ENCODE data around the gene SPATA31E1. TPM values are rescaled to one million over a fixed set of nuclear protein-coding genes. Genes with fewer than 3 reads are reported as not detected.

The SPATA31E1 gene
- total and polyA plus RNA-seq, 9 of the 15 experiments (the other 6 are each of a cell fraction or from before 2014, with no cell fraction given) = not detected

GRCh38 chr9:87892956-87893355 is 10.3 kb downstream of the SPATA31E1 start:
- Histone ChIP-seq H3K79me2 (ENCODE audit: control insufficient read depth, insufficient read depth, low read length) (no peaks in the 10 kb centered on the region), H3K4me1 (replicated peaks in 1 of 2; ENCODE audit: control insufficient read depth in 2 of 2, insufficient read depth in 2 of 2, low read length in 2 of 2) (no peaks in the 10 kb centered on the region), H3K4me3 (no peak overlapping the region), H2AFZ (ENCODE audit: low read depth, low read length) (no peak overlapping the region), H3K4me2 (ENCODE audit: insufficient read depth, low read length) (no peak overlapping the region), H3K27me3 (ENCODE audit: control insufficient read depth in 2 of 2, insufficient read depth in 2 of 2, low read length in 2 of 2) (peaks cover 0 to 15% of the 10 kb centered on the region in 2 experiments; a peak in 2 of 5 replicates), H3K9ac (ENCODE audit: insufficient read depth in 1 of 2, low read depth in 2 of 2, low read length in 2 of 2) (no peak overlapping the region), H3K36me3 (ENCODE audit: control insufficient read depth, insufficient read depth, low read length) (no peaks in the 10 kb centered on the region), H3K27ac (ENCODE audit: extremely low read depth, low read depth, low read length) (no peak overlapping the region), H3K9me3 (replicated peaks; ENCODE audit: control insufficient read depth, insufficient read depth, low read depth, low read length) (no peaks in the 10 kb centered on the region), H3K9me1 (ENCODE audit: control insufficient read depth, insufficient read depth, low read length) (no peaks in the 10 kb centered on the region), H4K20me1 (replicated peaks; ENCODE audit: control insufficient read depth, insufficient read depth, low read length) (no peaks in the 10 kb centered on the region)
- intact Hi-C loops (cut with micrococcal nuclease) (no loop called here), in situ Hi-C loops (cut with MboI) (no loop called here)
- DNase-seq (ENCODE audit: extremely low read depth in 1 of 4, low spot score in 3 of 4) (no peak), ATAC-seq (no peak), FAIRE-seq (no peak)
- CTCF ChIA-PET (ENCODE audit: low intra/inter-chr PET ratio) = no interaction called here
- TF ChIP-seq PHB2 (IDR thresholded peaks at IDR 0.05; ENCODE audit: low read depth) (no peak), EHMT2 (IDR thresholded peaks at IDR 0.05) (no peak), U2AF1 (optimal IDR thresholded peaks at IDR 0.05; ENCODE audit: low read depth, low read length) (no peak), MAFG (tag; conservative IDR thresholded peaks at IDR 0.05) (0 out of 2 replicates have a peak, but pooled peaks have one; percentile 7)
- no TSS peak for BruUV-seq (replicated peaks)
- WGBS (ENCODE audit: insufficient coverage, low coverage, missing lambda C conversion rate) = 0% methylated on average over 3 of the region's 4 CpGs
- POLR2A ChIA-PET = no interaction called here

- Histone ChIP-seq H4K20me1 (replicated peaks; ENCODE audit: control insufficient read depth, insufficient read depth, low read length) (no peaks in the 10 kb centered on the region), H3K27ac (ENCODE audit: extremely low read depth, low read depth, low read length) (no peak overlapping the region), H3K27me3 (ENCODE audit: control insufficient read depth in 2 of 2, insufficient read depth in 2 of 2, low read length in 2 of 2) (peaks cover 0 to 4% of the 10 kb centered on the region in 2 experiments; a peak in 1 of 5 replicates), H3K9ac (ENCODE audit: insufficient read depth in 1 of 2, low read depth in 2 of 2, low read length in 2 of 2) (no peak overlapping the region), H3K36me3 (ENCODE audit: control insufficient read depth, insufficient read depth, low read length) (no peaks in the 10 kb centered on the region), H2AFZ (ENCODE audit: low read depth, low read length) (no peak overlapping the region), H3K9me3 (replicated peaks; ENCODE audit: control insufficient read depth, insufficient read depth, low read depth, low read length) (no peaks in the 10 kb centered on the region), H3K9me1 (ENCODE audit: control insufficient read depth, insufficient read depth, low read length) (no peaks in the 10 kb centered on the region), H3K4me2 (ENCODE audit: insufficient read depth, low read length) (no peak overlapping the region), H3K4me1 (replicated peaks in 1 of 2; ENCODE audit: control insufficient read depth in 2 of 2, insufficient read depth in 2 of 2, low read length in 2 of 2) (no peaks in the 10 kb centered on the region), H3K79me2 (ENCODE audit: control insufficient read depth, insufficient read depth, low read length) (no peaks in the 10 kb centered on the region), H3K4me3 (no peak overlapping the region)
- intact Hi-C loops (cut with micrococcal nuclease) = no loop called here
- ChIA-PET POLR2A (no interaction called here), CTCF (ENCODE audit: low intra/inter-chr PET ratio) (no interaction called here)
- ATAC-seq (peak; percentile 54; the same call in 1 of the 3 replicates), DNase-seq (ENCODE audit: extremely low read depth in 1 of 4, low spot score in 3 of 4) (no peak), FAIRE-seq (no peak)
- 0% methylated on average over 3 of the region's 4 CpGs for WGBS (ENCODE audit: insufficient coverage, low coverage, missing lambda C conversion rate)
- no TSS peak for BruUV-seq (replicated peaks)
- in situ Hi-C loops (cut with MboI) = no loop called here
- no peak for TF ChIP-seq ELF1 (tag; IDR thresholded peaks at IDR 0.05)
- TF ChIP-seq NFIC (IDR thresholded peaks at IDR 0.05) = no peak
- TF ChIP-seq TBL1XR1 (IDR thresholded peaks at IDR 0.05; ENCODE audit: low read length in 2 of 2) = no peak
- TF ChIP-seq SIX5 (IDR thresholded peaks at IDR 0.05; ENCODE audit: borderline replicate concordance in 1 of 2, insufficient read depth in 1 of 2, low read depth in 1 of 2, low read length in 2 of 2) = no peak
- TF ChIP-seq CTCF (IDR thresholded peaks at IDR 0.05 in 2 of 3, conservative IDR thresholded peaks at IDR 0.05 in 1 of 3; ENCODE audit: insufficient read depth in 2 of 3, low read depth in 1 of 3, low read length in 3 of 3) = peak in 1 of 3 experiments; percentile 14; a peak in 1 of 6 replicates
- TF ChIP-seq RBM15 (IDR thresholded peaks at IDR 0.05; ENCODE audit: insufficient read depth, low read length) = no peak
- no peak for TF ChIP-seq SIRT6 (IDR thresholded peaks at IDR 0.05; ENCODE audit: low read depth, low read length)
Measured at GRCh38 chr9:87894998-87895625, 12.4 kb downstream of the SPATA31E1 start.

Data from K562 (cell line).